H1 (cell line): ENCODE data around the gene HIPK2. TPM values are rescaled to one million over a fixed set of nuclear protein-coding genes. Genes with fewer than 3 reads are reported as not detected.

Source experiments
- CTCF ChIA-PET: fragments of 300-600 bp; sonication (Branson Sonifier 250); formaldehyde crosslinking; loops from one replicate; lab custom pipeline; 2021; ENCODE audit not compliant: partially characterized antibody; lab: Charles Lee
- POLR2A ChIA-PET: fragments of 300-600 bp; sonication (Branson Sonifier 250); formaldehyde crosslinking; loops from one replicate; lab custom pipeline; 2021; ENCODE audit warnings: inconsistent platforms; ENCODE audit not compliant: partially characterized antibody; lab: Charles Lee
- DNase-seq, 2 experiments: peaks; one replicate each; pipeline versions ENCODE4 v3.0.0 to v3.0.0-alpha.2; 2010 to 2022; ENCODE audit warnings: low spot score in 2 of 2, low read depth in 1 of 2, mixed read lengths in 1 of 2
- FAIRE-seq: peaks from 2 replicates; lab custom pipeline; 2011; peaks lifted over from hg19 to GRCh38; lab: Jason Lieb, UNC
- H2AFZ ChIP-seq: 2 replicates; pipeline ENCODE4 v1.8.1; 2012; ENCODE audit warnings: low read length, inconsistent platforms
- H2AK5ac ChIP-seq: 2 replicates; pipeline ENCODE4 v1.6.1; 2013; ENCODE audit warnings: low read depth, low read length
- H2BK120ac ChIP-seq: replicated peaks from 2 replicates; pipeline ENCODE3; 2013; ENCODE audit warnings: low read depth, low read length, inconsistent platforms
- H2BK12ac ChIP-seq: 2 replicates; pipeline ENCODE4 v1.6.1; 2013; ENCODE audit warnings: low read depth, low read length
- H2BK15ac ChIP-seq: 2 replicates; pipeline ENCODE4 v1.6.1; 2013; ENCODE audit warnings: low read length
- H2BK20ac ChIP-seq: 2 replicates; pipeline ENCODE4 v1.6.1; 2013; ENCODE audit warnings: low read length
- H2BK5ac ChIP-seq: 2 replicates; pipeline ENCODE4 v1.6.1; 2013; ENCODE audit warnings: low read depth, low read length
- H3K14ac ChIP-seq: 2 replicates; pipeline ENCODE4 v1.6.1; 2013; ENCODE audit warnings: inconsistent platforms; ENCODE audit not compliant: insufficient read length
- H3K18ac ChIP-seq: 2 replicates; pipeline ENCODE4 v1.6.1; 2013; ENCODE audit warnings: low read length; ENCODE audit errors: extremely low read depth
- H3K23ac ChIP-seq: 2 replicates; pipeline ENCODE4 v1.6.1; 2013; ENCODE audit warnings: inconsistent platforms; ENCODE audit not compliant: insufficient read length
- H3K23me2 ChIP-seq: 2 replicates; pipeline ENCODE4 v1.6.1; 2013; ENCODE audit warnings: low read depth, low read length
- H3K27ac ChIP-seq: 2 replicates; pipeline ENCODE4 v1.6.1; 2011; ENCODE audit warnings: low read depth, low read length, inconsistent platforms
- H3K27me3 ChIP-seq, 4 experiments: replicated peaks in 1 of 4; 1 replicate in 1 of 4; 2 replicates in 3 of 4; pipeline versions ENCODE4 v1.6.1 to v1.8.1; 2011 to 2013; ENCODE audit warnings: low read length in 3 of 4, mild to moderate bottlenecking in 3 of 4, inconsistent platforms in 2 of 4, mixed read lengths in 2 of 4, moderate library complexity in 1 of 4; ENCODE audit not compliant: control insufficient read depth in 3 of 4, insufficient read depth in 3 of 4; ENCODE audit errors: extremely low read depth in 1 of 4
- H3K36me3 ChIP-seq, 4 experiments: 2 replicates each; pipeline versions ENCODE4 v1.6.1 to v1.8.1; 2011 to 2013; ENCODE audit warnings: mild to moderate bottlenecking in 4 of 4, low read length in 3 of 4, moderate library complexity in 2 of 4, control low read depth in 1 of 4, inconsistent platforms in 1 of 4; ENCODE audit not compliant: insufficient read depth in 4 of 4, control insufficient read depth in 2 of 4
- H3K4ac ChIP-seq: replicated peaks from 2 replicates; pipeline ENCODE3; 2013; ENCODE audit warnings: low read length, low read depth, mixed read lengths, inconsistent platforms; ENCODE audit not compliant: insufficient read length
- H3K4me1 ChIP-seq, 4 experiments: replicated peaks in 1 of 4; 1 replicate in 1 of 4; 2 replicates in 3 of 4; pipeline versions ENCODE4 v1.6.1 to v1.8.1; 2011 to 2013; ENCODE audit warnings: low read length in 3 of 4, inconsistent platforms in 2 of 4, mixed read lengths in 1 of 4; ENCODE audit not compliant: insufficient read depth in 4 of 4, control insufficient read depth in 3 of 4
- H3K4me2 ChIP-seq, 2 experiments: 2 replicates each; pipeline versions ENCODE4 v1.6.1 to v1.8.1; 2011 to 2013; ENCODE audit warnings: low read depth in 2 of 2, low read length in 2 of 2, control low read depth in 1 of 2, inconsistent platforms in 1 of 2, mild to moderate bottlenecking in 1 of 2; ENCODE audit not compliant: insufficient read depth in 1 of 2
- H3K4me3 ChIP-seq, 4 experiments: fragments of 200-600, 300-600 bp in 1 of 4; sonication (generic), shearing (Covaris generic), sonication (Bioruptor Twin) in 1 of 4; 2 replicates each; pipeline versions ENCODE4 v1.5.1 to v1.8.1; 2011 to 2016; ENCODE audit warnings: low read length in 4 of 4, low read depth in 3 of 4, control low read depth in 2 of 4, inconsistent platforms in 2 of 4, mild to moderate bottlenecking in 2 of 4, mixed read lengths in 1 of 4, moderate library complexity in 1 of 4; ENCODE audit not compliant: insufficient read depth in 2 of 4; ENCODE audit errors: extremely low read depth in 1 of 4
- H3K56ac ChIP-seq: replicated peaks from 2 replicates; pipeline ENCODE3; 2013; ENCODE audit warnings: low read depth, mild to moderate bottlenecking, mixed read lengths, low read length, inconsistent platforms; ENCODE audit not compliant: insufficient read length
- H3K79me1 ChIP-seq: 2 replicates; pipeline ENCODE4 v1.6.1; 2013; ENCODE audit warnings: low read depth, low read length, control low read depth
- H3K79me2 ChIP-seq, 2 experiments: 2 replicates each; pipeline versions ENCODE4 v1.6.1 to v1.8.1; 2012 to 2013; ENCODE audit warnings: low read length in 2 of 2, mild to moderate bottlenecking in 2 of 2, inconsistent platforms in 1 of 2; ENCODE audit not compliant: insufficient read depth in 2 of 2, control insufficient read depth in 1 of 2
- H3K9ac ChIP-seq, 4 experiments: replicated peaks in 1 of 4; 1 replicate in 1 of 4; 2 replicates in 3 of 4; pipeline versions ENCODE4 v1.6.1 to v1.8.1; 2011 to 2013; ENCODE audit warnings: low read depth in 3 of 4, low read length in 3 of 4, control low read depth in 2 of 4, mild to moderate bottlenecking in 2 of 4, moderate library complexity in 2 of 4, inconsistent platforms in 1 of 4; ENCODE audit errors: extremely low read depth in 1 of 4
- H3K9me3 ChIP-seq, 2 experiments: 2 replicates each; pipeline versions ENCODE4 v1.6.1 to v1.8.1; 2012 to 2013; ENCODE audit warnings: mild to moderate bottlenecking in 2 of 2, moderate library complexity in 2 of 2, control low read depth in 1 of 2, inconsistent platforms in 1 of 2, low read depth in 1 of 2, low read length in 1 of 2, mixed read lengths in 1 of 2; ENCODE audit not compliant: insufficient read depth in 2 of 2
- H4K20me1 ChIP-seq, 2 experiments: replicated peaks in 1 of 2; 2 replicates each; pipeline versions ENCODE3 to v1.8.1; 2011 to 2013; ENCODE audit warnings: inconsistent platforms in 2 of 2, low read length in 2 of 2, mild to moderate bottlenecking in 1 of 2; ENCODE audit not compliant: insufficient read depth in 2 of 2, control insufficient read depth in 1 of 2
- H4K5ac ChIP-seq: 2 replicates; pipeline ENCODE4 v1.6.1; 2013; ENCODE audit warnings: low read length, low read depth, mixed read lengths, inconsistent platforms; ENCODE audit not compliant: insufficient read length
- H4K8ac ChIP-seq: 2 replicates; pipeline ENCODE4 v1.8.0; 2013; ENCODE audit warnings: mild to moderate bottlenecking, moderate library complexity, low read length, inconsistent platforms; ENCODE audit not compliant: insufficient read depth; ENCODE audit errors: extremely low read depth
- H4K91ac ChIP-seq: replicated peaks from 2 replicates; pipeline ENCODE3; 2013; ENCODE audit warnings: low read length, mixed read lengths, inconsistent platforms; ENCODE audit not compliant: insufficient read length
- EZH2 ChIP-seq: fragments of 200-600 bp; sonication (generic); IDR thresholded peaks from 2 replicates; pipeline ENCODE4 v1.7.1; 2012; ENCODE audit warnings: low read depth, mild to moderate bottlenecking, moderate library complexity, low read length, inconsistent platforms; ENCODE audit not compliant: severe bottlenecking
- KDM5A ChIP-seq: fragments of 200-600 bp; IDR thresholded peaks from 2 replicates; pipeline ENCODE4 v1.7.1; 2012; ENCODE audit warnings: mild to moderate bottlenecking, low read length, inconsistent platforms, mixed read lengths
- RAD21 ChIP-seq, 2 experiments: IDR thresholded peaks in 1 of 2; conservative IDR thresholded peaks in 1 of 2; 2 replicates each; pipeline ENCODE4 v1.6.1; 2011; ENCODE audit warnings: low read depth in 2 of 2, low read length in 2 of 2, improper control_type of control experiment in 1 of 2, inconsistent platforms in 1 of 2, mild to moderate bottlenecking in 1 of 2, moderate library complexity in 1 of 2
- RBBP5 ChIP-seq: IDR thresholded peaks from 2 replicates; pipeline ENCODE4 v1.7.1; 2012; ENCODE audit warnings: low read depth, mild to moderate bottlenecking, inconsistent platforms, low read length, moderate library complexity, borderline replicate concordance
- RFX5 ChIP-seq: IDR thresholded peaks from 2 replicates; pipeline ENCODE4 v1.6.1; 2011; ENCODE audit warnings: low read depth, low read length, improper control_type of control experiment, borderline replicate concordance
- RXRA ChIP-seq: IDR thresholded peaks from 2 replicates; pipeline ENCODE4 v1.6.1; 2011; ENCODE audit warnings: low read depth, mild to moderate bottlenecking, low read length, moderate library complexity; ENCODE audit not compliant: insufficient read depth
- WGBS, 2 experiments: shearing (Covaris generic) in 1 of 2; methylation state at CpG; one replicate each; pipeline versions ENCODE4 v1.1.6 to v1.1.7; 2013 to 2015; ENCODE audit warnings: low lambda C conversion rate in 2 of 2, mixed read lengths in 2 of 2, inconsistent platforms in 1 of 2, low coverage in 1 of 2, missing lambda C conversion rate in 1 of 2; ENCODE audit not compliant: insufficient replicate concordance in 2 of 2, insufficient coverage in 1 of 2, insufficient read length in 1 of 2; ENCODE audit errors: extremely low coverage in 1 of 2, missing lambda C conversion rate in 1 of 2; 5-methylcytosine and 5-hydroxymethylcytosine counted together
- polyA plus RNA-seq, 7 experiments: library from polyadenylated mRNA; depleted of rRNA in 3 of 7; stranded (reverse) in 5 of 7; unstranded in 2 of 7; fragments of >200 nt in 5 of 7; fragments of 200-250 nt in 2 of 7; gene quantifications; 1 replicate in 5 of 7; 2 replicates in 1 of 7; 4 replicates in 1 of 7; pipeline versions ENCODE4 v1.2.1 to v1.2.3, GENCODE V29; 2011 to 2013; ENCODE audit warnings: missing spikeins in 2 of 7, mixed read lengths in 2 of 7
- total RNA-seq: library from RNA; stranded (reverse); fragmentation: NEBNext Ultra II Directional; extraction: Animal tissue kit (Norgen Biotek cat#: 25700); gene quantifications from 2 replicates; pipeline ENCODE4 v1.2.1, GENCODE V29; 2021
- TF ChIP-seq, protein P1 (sequence below), 3 experiments: IDR thresholded peaks; 1 replicate in 2 of 3; 2 replicates in 1 of 3; pipeline versions ENCODE4 v1.5.1 to v1.6.1; 2011; ENCODE audit warnings: low read length in 3 of 3, mild to moderate bottlenecking in 3 of 3, inconsistent platforms in 2 of 3, low read depth in 1 of 3, moderate library complexity in 1 of 3; ENCODE audit not compliant: insufficient read depth in 1 of 3; ENCODE audit errors: control extremely low read depth in 1 of 3

The HIPK2 gene
- total and polyA plus RNA-seq, 2 of the 8 experiments (the other 6 are each of a cell fraction or from before 2014, with no cell fraction given) = 8.3 to 24.3 TPM

DNA sequence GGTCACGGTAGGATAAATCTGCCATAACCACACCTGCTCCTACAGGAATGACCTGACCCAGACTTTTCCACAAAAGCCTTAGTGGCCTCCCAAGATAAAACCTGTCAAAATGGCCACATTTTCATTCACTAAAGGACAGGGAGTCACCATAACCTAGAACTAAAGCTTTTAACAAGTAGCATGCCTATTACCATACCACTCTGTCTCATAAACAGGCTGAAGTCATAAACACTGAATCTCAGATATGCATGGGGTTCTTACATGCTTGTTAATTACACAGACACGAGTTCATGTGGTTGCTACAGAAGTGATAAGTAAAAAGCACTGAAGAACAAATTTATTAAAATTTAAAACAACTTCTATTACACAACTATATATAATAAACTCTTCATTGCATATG, 56.0 kb downstream of the HIPK2 start:
- H2BK15ac ChIP-seq = no peak overlapping the region
- H4K8ac ChIP-seq = no peak overlapping the region
- H2BK20ac ChIP-seq = no peak overlapping the region
- peaks cover 0 to 6% (median 0%) of the 10 kb centered on the region in 4 experiments; a peak in 1 of 7 replicates for H3K4me1 ChIP-seq
- H3K56ac ChIP-seq = no peak overlapping the region
- H3K79me1 ChIP-seq = no peaks in the 10 kb centered on the region
- no peak overlapping the region for H2BK5ac ChIP-seq
- no peak overlapping the region for H3K4ac ChIP-seq
- TF ChIP-seq RAD21 (IDR thresholded peaks at IDR 0.05 in 1 of 2, conservative IDR thresholded peaks at IDR 0.05 in 1 of 2; ENCODE audit: low read depth in 2 of 2, low read length in 2 of 2) = no peak
- no peak for TF ChIP-seq EZH2
- TF ChIP-seq RBBP5 = no peak
- TF ChIP-seq, protein P1, sequence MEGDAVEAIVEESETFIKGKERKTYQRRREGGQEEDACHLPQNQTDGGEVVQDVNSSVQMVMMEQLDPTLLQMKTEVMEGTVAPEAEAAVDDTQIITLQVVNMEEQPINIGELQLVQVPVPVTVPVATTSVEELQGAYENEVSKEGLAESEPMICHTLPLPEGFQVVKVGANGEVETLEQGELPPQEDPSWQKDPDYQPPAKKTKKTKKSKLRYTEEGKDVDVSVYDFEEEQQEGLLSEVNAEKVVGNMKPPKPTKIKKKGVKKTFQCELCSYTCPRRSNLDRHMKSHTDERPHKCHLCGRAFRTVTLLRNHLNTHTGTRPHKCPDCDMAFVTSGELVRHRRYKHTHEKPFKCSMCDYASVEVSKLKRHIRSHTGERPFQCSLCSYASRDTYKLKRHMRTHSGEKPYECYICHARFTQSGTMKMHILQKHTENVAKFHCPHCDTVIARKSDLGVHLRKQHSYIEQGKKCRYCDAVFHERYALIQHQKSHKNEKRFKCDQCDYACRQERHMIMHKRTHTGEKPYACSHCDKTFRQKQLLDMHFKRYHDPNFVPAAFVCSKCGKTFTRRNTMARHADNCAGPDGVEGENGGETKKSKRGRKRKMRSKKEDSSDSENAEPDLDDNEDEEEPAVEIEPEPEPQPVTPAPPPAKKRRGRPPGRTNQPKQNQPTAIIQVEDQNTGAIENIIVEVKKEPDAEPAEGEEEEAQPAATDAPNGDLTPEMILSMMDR (IDR thresholded peaks at IDR 0.05; ENCODE audit: control extremely low read depth in 1 of 3, insufficient read depth in 1 of 3, low read depth in 1 of 3, low read length in 3 of 3) = no peak
- TF ChIP-seq RXRA = no peak
- no peak for TF ChIP-seq RFX5
- TF ChIP-seq KDM5A = no peak
- H3K27ac ChIP-seq = no peak overlapping the region
- CTCF ChIA-PET = interaction anchor here (0.7 to 1.7 kb wide), 4 partner anchors 22 to 101 kb away, joined by 3 to 5 read pairs (median 4); no protein-coding TSS in a partner anchor
- H4K91ac ChIP-seq = no peak overlapping the region
- no peak for DNase-seq
- WGBS, 2 experiments = 87% methylated on average over 2 of the region's 2 CpGs; no CpG with 5 or more reads in 1 of the 2 experiments
- no peak overlapping the region for H3K4me3 ChIP-seq
- H3K18ac ChIP-seq = no peak overlapping the region
- H4K5ac ChIP-seq = no peak overlapping the region
- POLR2A ChIA-PET = no interaction called here
- H4K20me1 ChIP-seq = no peaks in the 10 kb centered on the region
- FAIRE-seq = no peak
- no peak overlapping the region for H2AK5ac ChIP-seq
- H2AFZ ChIP-seq = no peak overlapping the region
- peaks cover 0 to 5% of the 10 kb centered on the region in 2 experiments; a peak in 1 of 4 replicates for H3K79me2 ChIP-seq
- H2BK120ac ChIP-seq = no peak overlapping the region
- H3K23me2 ChIP-seq = no peaks in the 10 kb centered on the region
- H3K14ac ChIP-seq = no peak overlapping the region
- no peaks in the 10 kb centered on the region for H3K36me3 ChIP-seq
- no peaks in the 10 kb centered on the region for H3K9me3 ChIP-seq
- no peaks in the 10 kb centered on the region for H3K27me3 ChIP-seq
- H2BK12ac ChIP-seq = no peak overlapping the region
- H3K9ac ChIP-seq = no peak overlapping the region
- H3K4me2 ChIP-seq = no peak overlapping the region
- no peak overlapping the region for H3K23ac ChIP-seq
